HEK293T (cell line): Measurements from ENCODE around the gene CASKIN1.

Experiments
- BHLHE40 ChIP-seq: fragments of 450-650 bp; IDR thresholded peaks from 2 replicates; pipeline ENCODE4 v1.6.1; 2016; ENCODE audit warnings: mild to moderate bottlenecking, moderate library complexity, borderline replicate concordance
- CTBP1 ChIP-seq: fragments of 450-650 bp; IDR thresholded peaks from 2 replicates; pipeline ENCODE4 v1.6.1; 2016; ENCODE audit warnings: borderline replicate concordance
- ELF4 ChIP-seq: fragments of 450-650 bp; IDR thresholded peaks from 2 replicates; pipeline ENCODE4 v1.6.1; 2017; ENCODE audit warnings: antibody characterized with exemption
- FOXA1 ChIP-seq: fragments of 450-650 bp; IDR thresholded peaks from 2 replicates; pipeline ENCODE4 v1.6.1; 2016; ENCODE audit warnings: mild to moderate bottlenecking
- FOXK2 ChIP-seq: fragments of 450-650 bp; IDR thresholded peaks from 2 replicates; pipeline ENCODE4 v1.6.1; 2016; ENCODE audit warnings: mild to moderate bottlenecking
- FOXM1 ChIP-seq: fragments of 450-650 bp; IDR thresholded peaks from 2 replicates; pipeline ENCODE4 v1.6.1; 2017; ENCODE audit warnings: mild to moderate bottlenecking, borderline replicate concordance
- HDGF ChIP-seq: fragments of 450-650 bp; IDR thresholded peaks from 2 replicates; pipeline ENCODE4 v1.6.1; 2017; ENCODE audit warnings: antibody characterized with exemption, borderline replicate concordance
- L3MBTL2 ChIP-seq: fragments of 450-650 bp; conservative IDR thresholded peaks from 2 replicates; pipeline ENCODE4 v1.6.1; 2016; ENCODE audit warnings: mild to moderate bottlenecking
- LEF1 ChIP-seq: fragments of 450-650 bp; IDR thresholded peaks from 2 replicates; pipeline ENCODE4 v1.6.1; 2017; ENCODE audit warnings: mild to moderate bottlenecking, borderline replicate concordance
- NFRKB ChIP-seq: fragments of 450-650 bp; IDR thresholded peaks from 2 replicates; pipeline ENCODE4 v1.6.1; 2016; ENCODE audit warnings: mild to moderate bottlenecking, moderate library complexity
- SP1 ChIP-seq: fragments of 450-650 bp; IDR thresholded peaks from 2 replicates; pipeline ENCODE4 v1.6.1; 2017
- SUZ12 ChIP-seq: fragments of 450-650 bp; IDR thresholded peaks from 2 replicates; pipeline ENCODE4 v1.6.1; 2016; ENCODE audit warnings: mild to moderate bottlenecking
- ZNF384 ChIP-seq: fragments of 450-650 bp; IDR thresholded peaks from 2 replicates; pipeline ENCODE4 v1.6.1; 2016
- TF ChIP-seq, protein P1 (sequence below): fragments of 450-650 bp; IDR thresholded peaks from 2 replicates; pipeline ENCODE4 v1.6.1; 2016

- TF ChIP-seq BHLHE40 (no peak), FOXA1 (no peak), SP1 (no peak), SUZ12 (no peak), CTBP1 (no peak), LEF1 (no peak), NFRKB (no peak), FOXK2 (no peak), L3MBTL2 (no peak), ZNF384 (no peak), FOXM1 (no peak), ELF4 (no peak), HDGF (no peak)
- TF ChIP-seq, protein P1, sequence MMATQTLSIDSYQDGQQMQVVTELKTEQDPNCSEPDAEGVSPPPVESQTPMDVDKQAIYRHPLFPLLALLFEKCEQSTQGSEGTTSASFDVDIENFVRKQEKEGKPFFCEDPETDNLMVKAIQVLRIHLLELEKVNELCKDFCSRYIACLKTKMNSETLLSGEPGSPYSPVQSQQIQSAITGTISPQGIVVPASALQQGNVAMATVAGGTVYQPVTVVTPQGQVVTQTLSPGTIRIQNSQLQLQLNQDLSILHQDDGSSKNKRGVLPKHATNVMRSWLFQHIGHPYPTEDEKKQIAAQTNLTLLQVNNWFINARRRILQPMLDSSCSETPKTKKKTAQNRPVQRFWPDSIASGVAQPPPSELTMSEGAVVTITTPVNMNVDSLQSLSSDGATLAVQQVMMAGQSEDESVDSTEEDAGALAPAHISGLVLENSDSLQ = no peak
Measured at GRCh38 chr16:2237102-2237482, 40.7 kb upstream of the CASKIN1 start.
